ENCODE measurements around the gene ZNF786. TPM values are rescaled to one million over a fixed set of nuclear protein-coding genes. Genes with fewer than 3 reads are reported as not detected.
A peak's percentile ranks its signal among the peaks of the same experiment; 100 is the strongest.
"Not testable (repeated sequence)": the region's sequence is repeated elsewhere in the genome, so short reads cannot be mapped to it uniquely, and the experiment has no call there.

The ZNF786 gene
- 1.4 and 3.0 TPM in 2 replicates for total RNA-seq (2014; rRNA removed; shearing (Covaris generic))

GRCh38 chr7:149090397-149091195 lies at the start of gene ZNF786:
ZNF786 (minus strand) TSS chr7:149090718; CDS start chr7:149090640, 78 bp downstream.
- DNase-seq (ENCODE audit: low spot score), result peak; percentile 76

GRCh38 chr7:149136118-149136517 lies 45.6 kb upstream of the ZNF786 start:
- DNase-seq (ENCODE audit: low spot score), result no peak

- no peak for DNase-seq (ENCODE audit: low spot score)
Measured at GRCh38 chr7:149133028-149133710, 42.7 kb upstream of the ZNF786 start.

- DNase-seq (ENCODE audit: low spot score), result no peak
Measured at GRCh38 chr7:149130572-149131198, 40.2 kb upstream of the ZNF786 start.

- DNase-seq (ENCODE audit: low spot score), result no peak
Measured at GRCh38 chr7:149126662-149127266, 36.2 kb upstream of the ZNF786 start.

GRCh38 chr7:149125863-149126661 lies 35.5 kb upstream of the ZNF786 start, which contains the start of gene ZNF425:
ZNF425 (minus strand) TSS chr7:149126324; CDS start chr7:149126213, 111 bp downstream.
- DNase-seq (ENCODE audit: low spot score), result peak; percentile 84

- DNase-seq (ENCODE audit: low spot score), result no peak
Measured at GRCh38 chr7:149125189-149125862, 34.8 kb upstream of the ZNF786 start.

- no peak for DNase-seq (ENCODE audit: low spot score)
Measured at GRCh38 chr7:149109969-149110368, 19.5 kb upstream of the ZNF786 start.

- DNase-seq (ENCODE audit: low spot score), result no peak
Measured at GRCh38 chr7:149104749-149105148, 14.2 kb upstream of the ZNF786 start.

- no peak for DNase-seq (ENCODE audit: low spot score)
Measured at GRCh38 chr7:149104214-149104613, 13.7 kb upstream of the ZNF786 start.

- no peak for DNase-seq (ENCODE audit: low spot score)
Measured at GRCh38 chr7:149103424-149103823, 12.9 kb upstream of the ZNF786 start.

- no peak for DNase-seq (ENCODE audit: low spot score)
Measured at GRCh38 chr7:149102666-149103065, 12.1 kb upstream of the ZNF786 start.

GRCh38 chr7:149100821-149101220 lies 10.3 kb upstream of the ZNF786 start:
- DNase-seq (ENCODE audit: low spot score), result no peak

- no peak for DNase-seq (ENCODE audit: low spot score)
Measured at GRCh38 chr7:149099058-149099457, 8.5 kb upstream of the ZNF786 start.

- no peak for DNase-seq (ENCODE audit: low spot score)
Measured at GRCh38 chr7:149097088-149097487, 6.6 kb upstream of the ZNF786 start.

- no peak for DNase-seq (ENCODE audit: low spot score)
Measured at GRCh38 chr7:149093228-149093627, 2.7 kb upstream of the ZNF786 start.

- DNase-seq (ENCODE audit: low spot score), result not testable (repeated sequence)
Measured at GRCh38 chr7:149092244-149092643, 1.7 kb upstream of the ZNF786 start.

- DNase-seq (ENCODE audit: low spot score), result no peak
Measured at GRCh38 chr7:149087376-149087775, 3.1 kb downstream of the ZNF786 start.

- DNase-seq (ENCODE audit: low spot score), result no peak
Measured at GRCh38 chr7:149085866-149086265, 4.7 kb downstream of the ZNF786 start.

- no peak for DNase-seq (ENCODE audit: low spot score)
Measured at GRCh38 chr7:149084407-149084806, 6.1 kb downstream of the ZNF786 start.

GRCh38 chr7:149081914-149082313 lies 8.6 kb downstream of the ZNF786 start:
- DNase-seq (ENCODE audit: low spot score), result no peak

Data from H4 (cell line).